Testis (tissue), 3 donors: ENCODE data around the gene PGLYRP4. TPM values are rescaled to one million over a fixed set of nuclear protein-coding genes. Genes with fewer than 3 reads are reported as not detected.

Experiments used
- DNase-seq: peaks from one replicate; pipeline ENCODE4 v3.0.0-alpha.2; 2019
- H3K27ac ChIP-seq, 2 donors: fragments of 200-600 bp; sonication (generic); one replicate each; pipeline ENCODE4 v1.5.1; 2019
- H3K27me3 ChIP-seq: fragments of 200-600 bp; sonication (generic); one replicate; pipeline ENCODE4 v1.5.1; 2019
- H3K36me3 ChIP-seq: fragments of 200-600 bp; sonication (generic); one replicate; pipeline ENCODE4 v1.5.1; 2017; ENCODE audit warnings: low read depth; ENCODE audit errors: missing control alignments
- H3K4me1 ChIP-seq: fragments of 200-600 bp; sonication (generic); one replicate; pipeline ENCODE4 v1.5.1; 2019
- H3K4me3 ChIP-seq, 2 donors: fragments of 200-600 bp; sonication (generic); one replicate each; pipeline ENCODE4 v1.5.1; 2017 to 2019
- H3K9me3 ChIP-seq: fragments of 200-600 bp; sonication (generic); one replicate; pipeline ENCODE4 v1.5.1; 2017
- CTCF ChIP-seq, 3 experiments: fragments of 450-650 bp in 2 of 3; fragments of 200-600 bp in 1 of 3; sonication (generic) in 1 of 3; IDR thresholded peaks; one replicate each; pipeline ENCODE4 v1.5.1; 2016 to 2019; ENCODE audit warnings: antibody characterized with exemption in 3 of 3, mild to moderate bottlenecking in 2 of 3, moderate library complexity in 1 of 3
- POLR2A ChIP-seq: fragments of 450-650 bp; IDR thresholded peaks from one replicate; pipeline ENCODE4 v1.6.1; 2017; ENCODE audit warnings: antibody characterized with exemption, mild to moderate bottlenecking, moderate library complexity
- WGBS, 2 donors: methylation state at CpG; one replicate each; pipeline ENCODE4 v1.1.5; 2018; 5-methylcytosine and 5-hydroxymethylcytosine counted together
- intact Hi-C: fragments of 100-400 bp; cut with DNase I; formaldehyde crosslinking; loops from one replicate; pipeline ENCODE4 v1.15.1; 2023; ENCODE audit warnings: low total_unique reads
- polyA plus RNA-seq: library from polyadenylated mRNA; stranded (reverse); fragments of 350-450 nt; fragmentation: Illumina TruSeq; extraction: RNeasy Lipid Tissue Mini Kit (QIAGEN cat#74804); gene quantifications from one replicate; pipeline ENCODE4 v1.2.3, GENCODE V29; 2014; ENCODE audit warnings: low read depth, low replicate concordance; ENCODE audit not compliant: insufficient read depth
- total RNA-seq, 2 donors: library from RNA; depleted of rRNA; stranded (reverse); fragments of >200 nt; gene quantifications; one replicate each; pipeline ENCODE4 v1.2.3, GENCODE V29; 2016

PGLYRP4 gene
- total and polyA plus RNA-seq, 3 donors from 2014 or later, result 0.12 to 0.17 TPM; not detected in 1

- no peak overlapping the region for H3K27ac ChIP-seq
- no peaks in the 10 kb centered on the region for H3K9me3 ChIP-seq
- peaks cover 10% of the 10 kb centered on the region for H3K4me1 ChIP-seq
- no peaks in the 10 kb centered on the region for H3K36me3 ChIP-seq
- TF ChIP-seq POLR2A, result no peak
- no peak for TF ChIP-seq CTCF (IDR thresholded peaks at IDR 0.05)
- 74 to 75% methylated on average over 3 of the region's 3 CpGs for WGBS, 2 donors
- no peak for DNase-seq
- intact Hi-C loops, result no loop called here
- H3K4me3 ChIP-seq, result no peak overlapping the region
- H3K27me3 ChIP-seq, result no peaks in the 10 kb centered on the region
These were observed 6.5 kb downstream of the PGLYRP4 start for GRCh38 chr1:153342178-153342577.

- intact Hi-C loops, result no loop called here
- WGBS, 2 donors, result 92 to 100% methylated on average over 3 to 4 of the region's 4 CpGs
- Histone ChIP-seq H3K36me3 (no peaks in the 10 kb centered on the region), H3K27ac (no peak overlapping the region), H3K27me3 (no peaks in the 10 kb centered on the region), H3K4me1 (peaks cover 10% of the 10 kb centered on the region), H3K4me3 (no peak overlapping the region), H3K9me3 (no peaks in the 10 kb centered on the region)
- TF ChIP-seq POLR2A, result no peak
- TF ChIP-seq CTCF (IDR thresholded peaks at IDR 0.05), result no peak
- no peak for DNase-seq
These were observed 7.2 kb downstream of the PGLYRP4 start for GRCh38 chr1:153341431-153341934.

- H3K36me3 ChIP-seq, result no peaks in the 10 kb centered on the region
- peaks cover 10% of the 10 kb centered on the region for H3K4me1 ChIP-seq
- no peak for DNase-seq
- TF ChIP-seq POLR2A (no peak), CTCF (IDR thresholded peaks at IDR 0.05) (no peak)
- H3K4me3 ChIP-seq, result no peak overlapping the region
- WGBS, 2 donors, result 88 to 100% methylated on average over 5 to 10 of the region's 10 CpGs
- H3K9me3 ChIP-seq, result no peaks in the 10 kb centered on the region
- intact Hi-C loops, result no loop called here
- no peak overlapping the region for H3K27ac ChIP-seq
- H3K27me3 ChIP-seq, result no peaks in the 10 kb centered on the region
These were observed 8.3 kb downstream of the PGLYRP4 start for GRCh38 chr1:153340356-153340755.

GRCh38 chr1:153339802-153340201 is 8.8 kb downstream of the PGLYRP4 start:
- H3K4me3 ChIP-seq, result no peak overlapping the region
- 85 to 88% methylated on average over 6 of the region's 6 CpGs for WGBS, 2 donors
- intact Hi-C loops, result no loop called here
- no peaks in the 10 kb centered on the region for H3K9me3 ChIP-seq
- no peaks in the 10 kb centered on the region for H3K27me3 ChIP-seq
- peaks cover 10% of the 10 kb centered on the region for H3K4me1 ChIP-seq
- H3K36me3 ChIP-seq, result no peaks in the 10 kb centered on the region
- TF ChIP-seq CTCF (IDR thresholded peaks at IDR 0.05) (no peak), POLR2A (no peak)
- H3K27ac ChIP-seq, result no peak overlapping the region
- no peak for DNase-seq
